T-cell (primary cell): Measurements from ENCODE around the gene CDCA4. TPM values are rescaled to one million over a fixed set of nuclear protein-coding genes. Genes with fewer than 3 reads are reported as not detected.

Experiments used
- ATAC-seq, 4 experiments: fragments of 200-7000 bp in 3 of 4; fragments of 150-1000 bp in 1 of 4; cut with Tn5 transposase; replicated peaks in 1 of 4; 1 replicate in 3 of 4; 2 replicates in 1 of 4; pipeline ENCODE4 v1.10.0; 2021; ENCODE audit warnings: moderate library complexity in 3 of 4, mild to moderate bottlenecking in 2 of 4, moderate number of reproducible peaks in 1 of 4
- CTCF ChIA-PET, 2 donors: fragments of 300-600 bp; sonication (Branson Sonifier 250); formaldehyde crosslinking; loops; one replicate each; lab custom pipeline; 2022; ENCODE audit warnings: antibody characterized with exemption in 2 of 2; lab: Charles Lee
- POLR2A ChIA-PET, 2 donors: fragments of 300-600 bp; sonication (Branson Sonifier 250); formaldehyde crosslinking; loops; one replicate each; lab custom pipeline; 2022; ENCODE audit warnings: antibody characterized with exemption in 2 of 2; lab: Charles Lee
- DNase-seq, 35 experiments: peaks; one replicate each; pipeline versions ENCODE4 v3.0.0 to v3.0.0-alpha.2; 2013 to 2023
- H3K27ac ChIP-seq: one replicate; pipeline ENCODE4 v1.5.1; 2013; ENCODE audit warnings: low read length
- H3K27me3 ChIP-seq, 2 experiments: replicated peaks in 1 of 2; 1 replicate in 1 of 2; 2 replicates in 1 of 2; pipeline versions ENCODE4 v1.6.1 to v1.7.0; 2013; ENCODE audit warnings: low read length in 1 of 2, mixed read lengths in 1 of 2; ENCODE audit not compliant: control insufficient read depth in 2 of 2, insufficient read depth in 2 of 2; ENCODE audit errors: extremely low read depth in 1 of 2
- H3K36me3 ChIP-seq, 2 donors: 1 replicate in 1 of 2; 2 replicates in 1 of 2; pipeline versions ENCODE4 v1.6.1 to v1.7.0; 2013; ENCODE audit warnings: low read length in 1 of 2; ENCODE audit not compliant: control insufficient read depth in 2 of 2, insufficient read depth in 1 of 2; ENCODE audit errors: extremely low read depth in 1 of 2
- H3K4me1 ChIP-seq, 2 experiments: 1 replicate in 1 of 2; 2 replicates in 1 of 2; pipeline versions ENCODE4 v1.6.1 to v1.7.0; 2013; ENCODE audit warnings: low read length in 2 of 2, mixed read lengths in 1 of 2; ENCODE audit not compliant: insufficient read depth in 2 of 2, control insufficient read depth in 1 of 2; ENCODE audit errors: extremely low read depth in 1 of 2
- H3K4me3 ChIP-seq, 2 donors: 1 replicate in 1 of 2; 2 replicates in 1 of 2; pipeline versions ENCODE4 v1.5.1 to v1.7.0; 2013; ENCODE audit warnings: mild to moderate bottlenecking in 2 of 2, low read length in 1 of 2, moderate library complexity in 1 of 2; ENCODE audit not compliant: control insufficient read depth in 1 of 2; ENCODE audit errors: extremely low read depth in 1 of 2
- H3K9me3 ChIP-seq: 2 replicates; pipeline ENCODE4 v1.7.0; 2013
- H3K27ac Mint-ChIP-seq, 2 donors: one replicate each; pipeline ENCODE4 v1.8.0; 2020 to 2021; ENCODE audit warnings: mild to moderate bottlenecking in 2 of 2, mixed read lengths in 2 of 2
- H3K27me3 Mint-ChIP-seq, 2 donors: one replicate each; pipeline ENCODE4 v1.8.0; 2021 to 2022; ENCODE audit warnings: mixed read lengths in 2 of 2
- H3K36me3 Mint-ChIP-seq: one replicate; pipeline ENCODE4 v1.8.0; 2021; ENCODE audit warnings: mixed read lengths
- H3K4me1 Mint-ChIP-seq, 3 donors: one replicate each; pipeline ENCODE4 v1.8.0; 2020 to 2022; ENCODE audit warnings: mixed read lengths in 3 of 3, mild to moderate bottlenecking in 1 of 3
- H3K4me3 Mint-ChIP-seq, 3 donors: one replicate each; pipeline ENCODE4 v1.8.0; 2020 to 2022; ENCODE audit warnings: mild to moderate bottlenecking in 3 of 3, mixed read lengths in 3 of 3, moderate library complexity in 3 of 3
- H3K9me3 Mint-ChIP-seq, 3 donors: one replicate each; pipeline ENCODE4 v1.8.0; 2020 to 2022; ENCODE audit warnings: mixed read lengths in 3 of 3
- WGBS: methylation state at CpG from one replicate; pipeline ENCODE4 v1.1.5; 2013; ENCODE audit warnings: missing lambda C conversion rate; ENCODE audit not compliant: insufficient coverage; 5-methylcytosine and 5-hydroxymethylcytosine counted together
- total RNA-seq, 35 experiments: library from RNA in 6 of 35; stranded (reverse) in 6 of 35; fragments of 120-200 nt in 1 of 35; gene quantifications; one replicate each; pipeline versions ENCODE4 v1.2.1 to v1.2.4 and lab custom pipeline; 2013 to 2026

Gene CDCA4
- total RNA-seq, 5 donors from 2014 or later (not counting 1 experiment from before 2014, with no cell fraction given), result 13.0 to 20.1 (median 15.8) TPM

DNA sequence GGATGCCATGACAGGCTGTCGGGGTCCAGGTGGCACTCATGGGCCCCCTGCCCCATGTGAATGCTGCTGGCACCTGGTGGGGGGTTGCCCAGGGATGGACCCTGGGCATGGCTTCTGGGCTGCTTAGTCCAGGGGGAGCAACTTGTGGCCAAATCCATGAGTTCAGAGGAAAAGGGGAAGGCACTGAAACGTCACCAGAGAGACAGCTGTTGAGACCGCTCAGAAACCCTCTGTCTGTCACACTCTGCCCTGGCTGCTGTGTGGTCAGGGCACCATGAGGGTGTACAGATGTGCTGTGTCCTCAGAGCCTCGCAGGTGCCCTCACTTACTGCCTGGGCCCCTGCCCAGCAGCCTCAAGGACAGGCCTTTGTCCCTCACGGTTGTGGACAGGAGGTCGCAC is 25.9 kb downstream of the CDCA4 start:
- ATAC-seq, result no peak
- Histone ChIP-seq H3K4me3 (no peak overlapping the region), H3K4me1 (no peaks in the 10 kb centered on the region), H3K36me3 (no peaks in the 10 kb centered on the region), H3K27me3 (no peaks in the 10 kb centered on the region), H3K27ac (no peak overlapping the region), H3K9me3 (no peaks in the 10 kb centered on the region)
- ChIA-PET CTCF (no interaction called here), POLR2A (interaction anchor here in 1 of 2 donors (0.5 kb wide), 1 partner anchor 86 kb away, joined by 4 read pairs; no protein-coding TSS in a partner anchor)
- H3K9me3 Mint-ChIP-seq, result no peaks in the 10 kb centered on the region
- H3K4me3 Mint-ChIP-seq, result no peak overlapping the region
- WGBS, result 96% methylated on average over 6 of the region's 6 CpGs
- H3K36me3 Mint-ChIP-seq, result peaks cover 9% of the 10 kb centered on the region
- H3K27me3 Mint-ChIP-seq, result no peaks in the 10 kb centered on the region
- no peaks in the 10 kb centered on the region for H3K4me1 Mint-ChIP-seq
- H3K27ac Mint-ChIP-seq, result no peak overlapping the region
- DNase-seq, result no peak

DNA sequence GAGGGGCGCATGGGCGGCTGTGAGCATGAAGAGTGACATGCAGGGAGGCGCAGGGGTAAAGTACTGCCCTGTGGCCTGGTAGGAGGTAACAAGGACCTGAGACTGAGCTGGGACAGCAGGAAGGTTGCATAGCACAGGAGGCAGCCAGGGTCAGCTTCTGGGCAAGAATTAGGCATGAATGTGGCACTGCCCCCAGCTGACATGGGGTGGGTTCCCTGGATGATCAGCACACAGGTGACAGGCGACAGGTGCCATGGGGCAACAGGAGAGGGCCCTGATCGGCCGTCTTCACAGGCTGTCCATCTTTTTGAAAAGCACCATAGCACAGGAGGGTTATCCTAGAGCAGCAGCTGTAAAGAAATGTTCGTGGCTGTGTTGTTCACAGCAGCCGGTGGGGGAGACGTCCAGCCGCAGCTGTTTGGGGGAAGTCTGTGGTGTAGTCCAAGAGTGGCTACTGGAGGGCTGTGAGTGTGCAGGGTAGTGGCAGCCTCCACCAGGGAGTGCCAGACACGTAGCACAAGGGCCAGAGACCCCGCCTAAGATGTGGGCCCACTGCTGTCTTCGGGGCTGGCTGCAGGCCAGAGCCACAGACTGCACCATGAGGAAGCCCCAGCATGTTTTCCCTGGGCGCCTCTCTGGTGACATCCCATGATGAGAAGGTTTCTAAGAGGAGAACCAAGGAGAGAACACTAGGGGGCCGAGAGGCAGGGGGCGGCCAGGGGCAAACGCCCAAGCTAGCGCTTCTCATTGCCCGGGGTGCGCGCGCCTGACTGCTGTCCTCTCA is 26.9 kb downstream of the CDCA4 start:
- H3K9me3 Mint-ChIP-seq, result no peaks in the 10 kb centered on the region
- H3K36me3 Mint-ChIP-seq, result peaks cover 9% of the 10 kb centered on the region
- no peak overlapping the region for H3K4me3 ChIP-seq
- CTCF ChIA-PET, result no interaction called here
- peaks cover 0 to 8% of the 10 kb centered on the region in 2 experiments for H3K27me3 ChIP-seq
- H3K36me3 ChIP-seq, result no peaks in the 10 kb centered on the region
- no peaks in the 10 kb centered on the region for H3K4me1 ChIP-seq
- WGBS, result 85% methylated on average over 21 of the region's 22 CpGs
- no peak overlapping the region for H3K4me3 Mint-ChIP-seq
- ATAC-seq (no peak), DNase-seq (no peak)
- no peaks in the 10 kb centered on the region for H3K4me1 Mint-ChIP-seq
- H3K27me3 Mint-ChIP-seq, result no peaks in the 10 kb centered on the region
- H3K9me3 ChIP-seq, result no peaks in the 10 kb centered on the region
- POLR2A ChIA-PET, result no interaction called here
- H3K27ac ChIP-seq, result no peak overlapping the region
- no peak overlapping the region for H3K27ac Mint-ChIP-seq

GRCh38 chr14:104993306-104993705 is 27.6 kb downstream of the CDCA4 start:
- CTCF ChIA-PET, result no interaction called here
- H3K27me3 Mint-ChIP-seq, result no peaks in the 10 kb centered on the region

DNA sequence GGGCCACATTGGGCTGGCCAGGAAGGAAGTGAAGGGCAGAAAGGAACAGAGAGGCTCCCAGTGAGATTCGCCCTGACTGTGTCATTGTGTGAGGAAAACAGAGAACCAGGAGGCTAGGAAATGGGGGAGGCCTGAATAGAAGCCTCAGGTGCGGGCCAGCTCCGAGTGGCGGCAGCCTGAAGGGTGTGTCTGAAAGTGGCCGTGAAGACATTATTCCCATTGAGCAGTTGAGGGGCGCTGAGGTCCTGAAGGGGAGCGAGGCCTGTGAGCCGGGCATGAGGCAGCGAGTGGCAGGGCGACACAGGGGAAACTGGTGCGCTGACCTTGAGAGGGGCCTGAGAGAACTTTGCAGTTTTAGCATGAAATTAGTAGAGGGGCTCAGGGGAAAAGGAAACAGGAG is 28.4 kb downstream of the CDCA4 start:
- ChIA-PET POLR2A (no interaction called here), CTCF (no interaction called here)
- Histone ChIP-seq H3K9me3 (no peaks in the 10 kb centered on the region), H3K27ac (no peak overlapping the region), H3K27me3 (peaks cover 0 to 16% of the 10 kb centered on the region in 2 experiments), H3K4me3 (no peak overlapping the region), H3K36me3 (no peaks in the 10 kb centered on the region), H3K4me1 (no peaks in the 10 kb centered on the region)
- no peaks in the 10 kb centered on the region for H3K4me1 Mint-ChIP-seq
- DNase-seq (no peak), ATAC-seq (no peak)
- H3K36me3 Mint-ChIP-seq, result peaks cover 9% of the 10 kb centered on the region
- no peaks in the 10 kb centered on the region for H3K9me3 Mint-ChIP-seq
- 97% methylated on average over 11 of the region's 11 CpGs for WGBS
- no peak overlapping the region for H3K4me3 Mint-ChIP-seq
- H3K27ac Mint-ChIP-seq, result no peak overlapping the region
- H3K27me3 Mint-ChIP-seq, result no peaks in the 10 kb centered on the region

More at GRCh38 chr14:104993306-104993705, 27.6 kb downstream of the CDCA4 start:
- WGBS, result 92% methylated on average over 2 of the region's 12 CpGs
- H3K27me3 ChIP-seq, result peaks cover 0 to 9% of the 10 kb centered on the region in 2 experiments
- Mint-ChIP-seq H3K27ac (no peak overlapping the region), H3K36me3 (peaks cover 9% of the 10 kb centered on the region), H3K4me3 (no peak overlapping the region), H3K4me1 (no peaks in the 10 kb centered on the region), H3K9me3 (no peaks in the 10 kb centered on the region)
- POLR2A ChIA-PET, result no interaction called here
- ATAC-seq (no peak), DNase-seq (no peak)
- no peaks in the 10 kb centered on the region for H3K36me3 ChIP-seq
- H3K9me3 ChIP-seq, result no peaks in the 10 kb centered on the region
- H3K4me1 ChIP-seq, result no peaks in the 10 kb centered on the region
- no peak overlapping the region for H3K4me3 ChIP-seq
- no peak overlapping the region for H3K27ac ChIP-seq

DNA sequence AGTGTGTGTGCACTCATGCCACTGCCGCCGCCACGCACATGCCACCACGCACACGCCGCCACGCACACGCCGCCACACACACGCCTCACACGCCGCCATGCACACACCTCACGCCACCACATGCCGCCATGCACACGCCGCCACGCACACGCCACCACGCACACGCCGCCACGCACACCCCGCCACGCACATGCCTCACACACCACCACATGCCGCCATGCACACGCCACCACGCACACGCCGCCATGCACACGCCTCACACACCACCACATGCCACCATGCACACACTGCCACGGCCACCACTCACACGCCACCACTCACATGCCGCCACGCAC is 29.0 kb downstream of the CDCA4 start:
- Histone ChIP-seq H3K27me3 (peaks cover 0 to 20% of the 10 kb centered on the region in 2 experiments), H3K4me3 (no peak overlapping the region), H3K36me3 (no peaks in the 10 kb centered on the region), H3K4me1 (no peaks in the 10 kb centered on the region), H3K27ac (no peak overlapping the region), H3K9me3 (no peaks in the 10 kb centered on the region)
- Mint-ChIP-seq H3K4me3 (no peak overlapping the region), H3K36me3 (peaks cover 9% of the 10 kb centered on the region), H3K9me3 (no peaks in the 10 kb centered on the region), H3K4me1 (peaks cover 0 to 3% (median 2%) of the 10 kb centered on the region in 3 donors), H3K27ac (no peak overlapping the region), H3K27me3 (peaks cover 3% of the 10 kb centered on the region in 2 donors)
- ATAC-seq (no peak), DNase-seq (no peak)
- CTCF ChIA-PET, result no interaction called here
- POLR2A ChIA-PET, result no interaction called here
- WGBS, result over 99% methylated on average over 31 of the region's 34 CpGs

DNA sequence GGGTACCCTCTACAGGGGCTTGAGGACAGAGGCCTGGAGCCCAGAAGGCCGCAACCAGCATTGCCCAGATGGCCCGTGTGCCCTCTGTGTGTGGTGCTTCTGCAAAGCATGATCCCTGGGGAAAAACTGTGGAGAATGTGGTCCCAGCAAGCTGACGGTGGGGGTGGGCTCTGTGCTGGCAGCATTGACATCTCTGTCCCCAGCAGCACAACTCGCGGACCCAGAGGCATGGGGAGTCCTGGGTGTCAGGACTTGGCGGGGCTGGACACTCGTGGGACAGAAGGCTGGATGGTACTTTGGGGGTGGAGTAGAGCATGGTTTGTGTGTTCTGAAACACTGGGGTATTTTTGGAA is 31.0 kb downstream of the CDCA4 start:
- Histone ChIP-seq H3K27me3 (peaks cover 0 to 29% of the 10 kb centered on the region in 2 experiments), H3K9me3 (no peaks in the 10 kb centered on the region), H3K4me3 (no peak overlapping the region), H3K27ac (no peak overlapping the region), H3K4me1 (peaks cover 0 to 11% of the 10 kb centered on the region in 2 experiments), H3K36me3 (no peaks in the 10 kb centered on the region)
- H3K4me3 Mint-ChIP-seq, result no peak overlapping the region
- H3K27ac Mint-ChIP-seq, result no peak overlapping the region
- ChIA-PET CTCF (interaction anchor here in 1 of 2 donors (1.1 kb wide), 1 partner anchor 57 kb away, joined by 3 read pairs; no protein-coding TSS in a partner anchor), POLR2A (no interaction called here)
- no peak for DNase-seq
- ATAC-seq, result no peak
- no peaks in the 10 kb centered on the region for H3K9me3 Mint-ChIP-seq
- peaks cover 9% of the 10 kb centered on the region for H3K36me3 Mint-ChIP-seq
- H3K27me3 Mint-ChIP-seq, result peaks cover 3% of the 10 kb centered on the region in 2 donors
- 83% methylated on average over 2 of the region's 7 CpGs for WGBS
- H3K4me1 Mint-ChIP-seq, result peaks cover 2 to 7% (median 4%) of the 10 kb centered on the region in 3 donors
